Spleen (tissue), 7 donors: ENCODE measurements around the gene ACOT13.

Experiments used
- CTCF ChIP-seq, 11 experiments: fragments of 200-600 bp in 7 of 11; fragments of 450-650 bp in 4 of 11; sonication (generic) in 4 of 11; IDR thresholded peaks in 8 of 11; conservative IDR thresholded peaks in 3 of 11; 1 replicate in 7 of 11; 2 replicates in 4 of 11; pipeline versions ENCODE4 v1.4.0 to v1.8.0; 2016 to 2021; ENCODE audit warnings: antibody characterized with exemption in 11 of 11, inconsistent platforms in 4 of 11, mild to moderate bottlenecking in 1 of 11
- POLR2A ChIP-seq, 3 donors: fragments of 450-650 bp; IDR thresholded peaks; one replicate each; pipeline ENCODE4 v1.5.1; 2017; ENCODE audit warnings: antibody characterized with exemption in 3 of 3, mild to moderate bottlenecking in 1 of 3
- POLR2AphosphoS5 ChIP-seq, 3 donors: sonication (generic); formaldehyde crosslinking; IDR thresholded peaks; one replicate each; pipeline ENCODE4 v1.5.1; 2017; ENCODE audit warnings: antibody characterized with exemption in 3 of 3
- donor health status: DM: no; HTN: no; CAD: no; lungs with moderate emphysema.
- donor health status: DM: no; HTN: no; CAD: no.
- donor health status: DM: no; HTN: no; CAD: no.

- TF ChIP-seq CTCF (IDR thresholded peaks at IDR 0.05 in 8 of 11, conservative IDR thresholded peaks at IDR 0.05 in 3 of 11) (no peak), POLR2AphosphoS5 (IDR thresholded peaks at IDR 0.05) (no peak), POLR2A (IDR thresholded peaks at IDR 0.05) (no peak)
Observed at GRCh38 chr6:24752917-24753492, 86.1 kb downstream of the ACOT13 start.
